ENCODE data around the gene COLEC12.
"Not testable (repeated sequence)": the region's sequence is repeated elsewhere in the genome, so short reads cannot be mapped to it uniquely, and the experiment has no call there.

COLEC12 gene

DNA sequence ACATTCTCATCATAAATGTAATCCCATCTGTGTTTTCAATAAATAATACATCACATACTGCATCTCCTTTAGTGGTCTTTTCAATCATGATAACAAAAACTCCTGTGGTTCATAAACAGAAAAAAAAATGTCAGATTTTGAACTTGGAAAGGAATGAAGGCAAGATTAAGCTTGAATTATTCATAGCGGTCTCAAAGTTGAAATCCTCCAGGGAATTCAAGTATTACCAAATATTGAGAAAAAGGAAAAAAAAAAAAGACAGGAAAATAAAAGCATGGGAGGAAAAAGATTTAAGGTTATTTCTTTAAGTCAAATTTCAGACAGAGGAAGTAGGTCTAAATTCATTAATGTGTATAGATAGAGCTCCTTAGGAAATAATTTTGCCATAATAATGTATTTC, 92.1 kb downstream of the COLEC12 start:
- DNase-seq (ENCODE audit: low read depth) = no peak

DNA sequence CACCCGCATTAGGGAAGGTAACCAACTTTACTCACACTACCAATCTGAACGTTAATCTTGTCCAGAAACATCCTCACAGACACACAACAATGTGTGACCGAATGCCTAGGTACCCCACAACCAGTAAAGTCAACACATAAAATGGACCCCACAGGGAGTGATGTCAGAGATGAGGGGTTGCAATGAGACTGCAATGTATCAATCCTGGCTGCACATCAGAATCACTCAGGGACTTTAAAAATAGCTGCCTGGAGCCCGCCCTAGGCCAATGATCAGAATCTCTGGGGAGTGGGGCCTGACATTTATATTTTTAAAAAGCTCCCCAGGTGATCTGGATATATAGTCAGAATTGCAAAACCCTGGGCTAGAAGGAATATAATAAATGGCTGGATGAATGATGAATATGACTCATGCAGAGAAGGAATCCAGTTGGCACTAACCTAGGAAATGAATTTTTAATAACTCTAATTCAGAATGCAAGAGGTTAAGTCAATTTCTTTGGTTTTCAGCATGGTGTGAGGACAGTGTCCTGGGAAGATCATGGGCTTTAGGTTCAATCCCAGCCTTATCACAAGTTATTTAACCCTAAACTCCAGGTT, 92.8 kb downstream of the COLEC12 start:
- no peak for DNase-seq (ENCODE audit: low read depth)

DNA sequence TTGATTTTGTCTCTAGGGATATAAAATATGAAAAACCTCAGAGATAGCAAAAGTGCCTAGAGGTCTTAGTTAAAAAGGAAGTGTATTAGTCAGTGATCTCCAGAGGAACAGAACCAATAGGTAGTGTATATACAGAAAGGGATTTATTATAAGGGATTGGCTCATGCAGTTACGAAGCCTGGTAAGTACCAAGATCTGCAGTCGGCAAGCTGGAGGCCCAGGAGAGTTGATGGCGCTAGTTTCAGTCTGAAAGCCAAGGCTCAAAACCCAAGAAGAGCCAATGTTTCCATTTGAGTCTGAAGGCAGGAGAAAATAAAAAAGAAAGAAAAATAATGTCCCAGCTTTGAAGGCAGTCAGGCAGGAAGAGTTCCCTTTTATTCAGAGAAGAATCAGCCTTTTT, 93.3 kb downstream of the COLEC12 start:
- no peak for DNase-seq (ENCODE audit: low read depth)

- DNase-seq (ENCODE audit: low read depth) = no peak
Observed at GRCh38 chr18:406677-407076, 93.8 kb downstream of the COLEC12 start.

GRCh38 chr18:405006-405405, 95.5 kb downstream of the COLEC12 start:
- not testable (repeated sequence) for DNase-seq (ENCODE audit: low read depth)

- no peak for DNase-seq (ENCODE audit: low read depth)
Observed at GRCh38 chr18:404061-404636, 96.4 kb downstream of the COLEC12 start.

DNA sequence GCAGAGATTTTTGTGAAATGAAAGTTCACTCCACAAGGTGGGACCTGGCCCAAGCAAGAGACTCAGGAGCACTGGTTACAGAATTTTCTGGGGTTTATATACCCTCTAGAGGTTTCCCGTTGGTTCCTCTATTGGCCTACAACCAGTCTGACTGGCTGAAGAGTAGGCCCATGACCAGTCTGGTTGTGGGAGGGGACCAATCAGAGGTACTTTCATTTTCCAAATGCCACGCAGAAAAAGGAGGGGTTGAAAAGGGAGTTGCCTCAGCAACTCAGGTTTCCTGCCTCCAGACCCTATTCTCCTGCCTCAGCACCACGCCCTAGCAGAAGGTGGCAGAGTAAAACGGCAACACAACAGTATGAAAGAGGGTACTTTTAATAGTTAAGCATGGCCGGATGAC, 98.4 kb downstream of the COLEC12 start:
- DNase-seq (ENCODE audit: low read depth) = no peak

GRCh38 chr18:400456-400855, 100.0 kb downstream of the COLEC12 start:
- no peak for DNase-seq (ENCODE audit: low read depth)

- no peak for DNase-seq (ENCODE audit: low read depth)
Observed at GRCh38 chr18:399631-400135, 100.8 kb downstream of the COLEC12 start.

GRCh38 chr18:398935-399630, 101.4 kb downstream of the COLEC12 start:
- DNase-seq (ENCODE audit: low read depth) = no peak

DNA sequence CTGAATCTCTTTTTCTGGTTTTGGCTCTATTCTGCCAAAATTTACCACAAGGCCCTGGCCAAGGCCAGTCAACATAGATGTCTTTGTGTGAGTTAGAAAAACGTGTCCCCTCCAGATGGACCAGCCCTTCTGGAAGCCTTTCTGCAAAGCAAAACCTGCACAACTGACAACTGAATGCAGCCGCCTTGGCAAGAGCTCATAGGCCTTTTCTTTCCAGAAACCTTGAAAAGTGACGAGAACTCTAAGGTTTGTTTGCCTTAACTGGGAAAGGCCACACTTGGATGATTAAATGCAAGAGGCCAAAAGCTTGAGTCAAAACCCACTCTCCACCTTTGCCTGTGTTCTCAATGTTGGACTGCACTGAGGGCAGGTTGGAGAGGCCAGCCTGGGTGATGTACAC, 103.9 kb downstream of the COLEC12 start:
- DNase-seq (ENCODE audit: low read depth) = no peak

DNA sequence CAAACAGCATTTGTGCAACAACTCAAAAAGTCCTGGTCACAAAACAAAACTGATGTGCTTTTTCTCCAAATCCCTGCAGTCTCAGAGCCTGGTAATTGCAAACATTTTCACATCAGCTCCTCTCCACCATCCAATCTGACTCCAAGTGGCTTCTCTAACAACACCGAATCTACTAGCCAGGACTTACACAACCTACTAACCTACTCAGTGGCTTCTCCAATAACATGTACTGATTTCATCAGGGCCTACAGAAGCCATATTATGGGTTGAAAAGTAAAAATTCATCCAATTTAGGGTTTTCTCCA, 104.3 kb downstream of the COLEC12 start:
- no peak for DNase-seq (ENCODE audit: low read depth)

GRCh38 chr18:395456-396250, 104.8 kb downstream of the COLEC12 start:
- no peak for DNase-seq (ENCODE audit: low read depth)

GRCh38 chr18:394987-395362, 105.5 kb downstream of the COLEC12 start:
- DNase-seq (ENCODE audit: low read depth) = no peak

DNA sequence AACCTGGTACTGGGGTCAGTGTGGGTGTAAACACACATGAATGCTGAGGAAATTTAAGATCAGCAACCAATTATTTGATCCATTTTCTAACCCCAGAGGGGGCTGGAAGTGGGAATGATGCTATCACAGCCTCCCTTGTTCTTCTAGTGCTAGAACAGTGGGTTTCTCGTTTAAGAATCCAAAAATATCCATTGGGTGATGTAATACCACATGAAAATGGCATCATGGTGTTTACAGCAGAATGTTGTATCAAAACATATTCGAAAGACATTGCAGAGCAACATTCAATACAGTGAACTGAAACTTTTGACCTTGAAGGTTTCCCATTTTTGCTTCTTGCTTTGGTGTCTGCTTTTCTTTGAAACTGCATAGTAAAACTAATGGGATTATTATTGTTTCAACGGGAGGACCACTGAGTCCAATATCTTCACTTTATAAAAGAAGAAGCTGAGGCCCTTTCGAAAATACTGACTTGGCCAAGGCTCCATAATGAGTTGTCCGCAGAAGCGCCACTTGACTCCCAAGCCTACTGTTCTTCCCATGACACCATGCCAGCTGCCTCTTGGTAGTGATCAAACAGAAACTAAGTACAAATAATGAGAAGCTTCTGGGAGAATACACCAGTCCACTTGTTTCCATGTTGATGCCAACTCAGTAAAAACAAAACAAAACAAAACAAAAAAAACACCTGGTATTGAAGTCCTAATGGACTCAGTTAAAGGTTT, 106.1 kb downstream of the COLEC12 start:
- no peak for DNase-seq (ENCODE audit: low read depth)

GRCh38 chr18:393574-393957, 106.9 kb downstream of the COLEC12 start:
- no peak for DNase-seq (ENCODE audit: low read depth)

- no peak for DNase-seq (ENCODE audit: low read depth)
Observed at GRCh38 chr18:392928-393573, 107.5 kb downstream of the COLEC12 start.

GRCh38 chr18:390741-391478, 109.6 kb downstream of the COLEC12 start:
- DNase-seq (ENCODE audit: low read depth) = no peak

- DNase-seq (ENCODE audit: low read depth) = no peak
Observed at GRCh38 chr18:389658-390357, 110.7 kb downstream of the COLEC12 start.

DNA sequence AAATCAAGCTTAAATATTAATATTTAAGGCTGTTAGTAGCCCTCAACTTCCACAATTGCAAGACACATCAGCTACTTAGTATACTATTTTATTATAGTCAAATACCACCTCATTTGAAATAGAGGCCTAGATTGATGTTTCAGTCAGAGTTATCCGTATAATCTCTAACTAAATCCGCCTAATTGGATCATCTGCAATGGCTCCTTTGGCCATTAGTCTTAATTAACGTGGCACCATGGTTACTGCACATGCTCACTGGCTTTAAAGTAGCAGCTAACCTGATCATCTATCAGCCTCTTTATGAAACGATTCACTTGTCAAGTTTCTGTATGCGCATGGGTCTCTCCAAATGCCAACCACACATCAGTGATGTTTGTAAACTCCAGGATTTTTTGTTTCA, 112.3 kb downstream of the COLEC12 start:
- DNase-seq (ENCODE audit: low read depth) = no peak

Measured in stimulated activated CD8-positive, alpha-beta memory T cell treated with anti-CD3 and anti-CD28 coated beads, Interleukin-15, amount 100 ng/mL, for 1 hour (primary cell).